ENCODE data around the gene SNTB2. TPM values are rescaled to one million over a fixed set of nuclear protein-coding genes. Genes with fewer than 3 reads are reported as not detected.

The SNTB2 gene
- total RNA-seq, 4 donors from 2014 or later: 14.2 to 31.4 (median 24.1) TPM

- no peak overlapping the region for H3K27ac ChIP-seq
- DNase-seq: no peak
- H3K27me3 ChIP-seq: no peaks in the 10 kb centered on the region
- in situ Hi-C loops (cut with MboI; ENCODE audit: low pct_ligation_motif_present in 1 of 4, low pct_unique_long_range_greater_than_20kb in 1 of 4, low sequenced_read_pairs in 3 of 4) (no loop called here), intact Hi-C loops (cut with DNase I; ENCODE audit: low total_unique reads) (no loop called here)
- H3K4me3 ChIP-seq: no peak overlapping the region
- peaks cover 24 to 41% (median 24%) of the 10 kb centered on the region in 4 donors for H3K4me1 ChIP-seq
- TF ChIP-seq EP300 (IDR thresholded peaks at IDR 0.05; ENCODE audit: low read depth) (no peak), CTCF (IDR thresholded peaks at IDR 0.05) (no peak), POLR2AphosphoS5 (IDR thresholded peaks at IDR 0.05) (no peak), POLR2A (IDR thresholded peaks at IDR 0.05) (no peak)
- H3K36me3 ChIP-seq: peaks cover 0 to 13% (median 5%) of the 10 kb centered on the region in 4 donors
- 87% methylated on average over 5 to 6 of the region's 6 CpGs for WGBS, 2 donors (ENCODE audit: low coverage in 1 of 2)
- H3K9me3 ChIP-seq: no peaks in the 10 kb centered on the region
Observed at GRCh38 chr16:69169607-69170352, 17.2 kb upstream of the SNTB2 start.

GRCh38 chr16:69171325-69172084, 15.5 kb upstream of the SNTB2 start:
- peak overlapping the region; percentile 86 to 98 (median 94) for H3K27ac ChIP-seq
- intact Hi-C loops (cut with DNase I; ENCODE audit: low total_unique reads): no loop called here
- no peaks in the 10 kb centered on the region for H3K9me3 ChIP-seq
- H3K4me3 ChIP-seq: no peak overlapping the region
- peaks cover 0 to 13% (median 5%) of the 10 kb centered on the region in 4 donors for H3K36me3 ChIP-seq
- H3K4me1 ChIP-seq: peaks cover 24 to 41% (median 24%) of the 10 kb centered on the region in 4 donors
- TF ChIP-seq CTCF (IDR thresholded peaks at IDR 0.05) (no peak), POLR2AphosphoS5 (IDR thresholded peaks at IDR 0.05) (no peak), POLR2A (IDR thresholded peaks at IDR 0.05) (no peak), EP300 (IDR thresholded peaks at IDR 0.05; ENCODE audit: low read depth) (no peak)
- in situ Hi-C loops (cut with MboI; ENCODE audit: low pct_ligation_motif_present in 1 of 4, low pct_unique_long_range_greater_than_20kb in 1 of 4, low sequenced_read_pairs in 3 of 4): no loop called here
- no peak for DNase-seq
- 52 to 71% methylated on average over 5 to 6 of the region's 6 CpGs for WGBS, 2 donors (ENCODE audit: low coverage in 1 of 2)
- H3K27me3 ChIP-seq: no peaks in the 10 kb centered on the region

- Histone ChIP-seq H3K9me3 (no peaks in the 10 kb centered on the region), H3K27me3 (no peaks in the 10 kb centered on the region), H3K36me3 (no peaks in the 10 kb centered on the region), H3K4me3 (no peak overlapping the region), H3K27ac (peak overlapping the region in 3 of 4 donors; percentile 13 to 21 (median 19)), H3K4me1 (peaks cover 31 to 50% (median 40%) of the 10 kb centered on the region in 4 donors)
- in situ Hi-C loops (cut with MboI; ENCODE audit: low pct_ligation_motif_present in 1 of 4, low pct_unique_long_range_greater_than_20kb in 1 of 4, low sequenced_read_pairs in 3 of 4) (no loop called here), intact Hi-C loops (cut with DNase I; ENCODE audit: low total_unique reads) (no loop called here)
- no peak for DNase-seq
- 90% methylated on average over 4 of the region's 4 CpGs; no CpG with 5 or more reads in 1 of the 2 donors for WGBS, 2 donors (ENCODE audit: low coverage in 1 of 2)
- TF ChIP-seq POLR2AphosphoS5 (IDR thresholded peaks at IDR 0.05) (no peak), POLR2A (IDR thresholded peaks at IDR 0.05) (no peak), CTCF (IDR thresholded peaks at IDR 0.05) (no peak), EP300 (IDR thresholded peaks at IDR 0.05; ENCODE audit: low read depth) (no peak)
Observed at GRCh38 chr16:69176033-69176800, 10.7 kb upstream of the SNTB2 start.
